Kidney epithelial cell (primary cell): ENCODE results near the gene RPL10. TPM values are rescaled to one million over a fixed set of nuclear protein-coding genes. Genes with fewer than 3 reads are reported as not detected.

Experiments
- DNase-seq: peaks from one replicate; pipeline ENCODE4 v3.0.0-alpha.2; 2010; ENCODE audit warnings: low read depth
- H3K27me3 ChIP-seq: 2 replicates; pipeline ENCODE4 v1.6.0; 2011; ENCODE audit warnings: low read length; ENCODE audit not compliant: control insufficient read depth, insufficient read depth
- H3K36me3 ChIP-seq: 2 replicates; pipeline ENCODE4 v1.5.1; 2011; ENCODE audit warnings: low read length; ENCODE audit not compliant: control insufficient read depth, insufficient read depth
- H3K4me3 ChIP-seq: 2 replicates; pipeline ENCODE4 v1.5.1; 2011; ENCODE audit warnings: low read depth, mild to moderate bottlenecking, control low read depth, low read length
- CTCF ChIP-seq: IDR thresholded peaks from 2 replicates; pipeline ENCODE4 v1.5.1; 2011; ENCODE audit warnings: mild to moderate bottlenecking, moderate library complexity, low read length, control low read depth, inconsistent platforms; ENCODE audit not compliant: insufficient read depth, poor library complexity, severe bottlenecking
- total RNA-seq: library from RNA; depleted of rRNA; stranded (reverse); fragments of >200 nt; gene quantifications from 2 replicates; pipeline ENCODE4 v1.2.3, GENCODE V29; 2015

The RPL10 gene
- total RNA-seq, 1 donor from 2014 or later = 8,307 TPM

DNA sequence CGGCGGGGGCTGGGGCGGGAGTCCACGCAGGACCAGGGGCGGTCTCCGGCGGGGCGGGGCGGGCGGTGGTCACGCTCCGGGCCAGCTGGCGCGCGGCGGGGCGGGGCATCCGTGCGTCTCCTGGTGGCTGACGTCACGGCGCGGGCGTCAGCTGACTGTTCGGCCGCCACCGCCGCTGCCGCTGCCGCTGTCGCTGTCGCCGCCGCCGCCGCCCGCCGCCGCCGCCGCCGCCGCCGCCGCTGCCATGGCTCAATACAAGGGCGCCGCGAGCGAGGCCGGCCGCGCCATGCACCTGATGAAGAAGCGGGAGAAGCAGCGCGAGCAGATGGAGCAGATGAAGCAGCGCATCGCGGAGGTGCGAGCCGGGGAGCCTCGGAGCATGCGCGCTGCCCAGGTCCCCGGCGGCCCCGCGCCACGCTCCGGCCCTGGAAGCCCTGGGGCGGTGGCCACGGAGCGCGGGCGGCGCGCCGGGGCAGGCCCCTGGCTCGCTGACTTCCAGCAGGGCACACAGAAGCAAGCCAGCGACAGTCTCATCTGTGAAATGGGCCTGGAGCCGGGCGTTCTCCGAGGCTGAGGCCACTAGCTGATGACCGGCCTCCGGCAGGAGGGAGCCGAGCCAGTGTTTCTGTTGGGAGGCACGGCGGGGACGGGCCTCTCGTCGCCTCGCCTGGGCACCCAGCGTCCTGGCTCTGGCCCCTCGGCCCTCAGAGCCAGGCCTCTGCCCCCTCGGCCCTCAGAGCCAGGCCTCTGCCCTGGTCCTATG, 46.0 kb downstream of the RPL10 start, which contains the start of gene FAM50A:
Gene FAM50A, plus strand, starts transcription at position 150 of the 763 bp plus-strand sequence. Its CDS starts 95 bp downstream, at position 245.
- Histone ChIP-seq H3K4me3 (peak within 1 kb of the TSS; percentile 57), H3K27me3 (no peaks in the 10 kb centered on the region), H3K36me3 (no peaks in the 10 kb centered on the region)
- TF ChIP-seq CTCF = no peak
- DNase-seq = no peak

- TF ChIP-seq CTCF = no peak
- no peaks in the 10 kb centered on the region for H3K36me3 ChIP-seq
- no peaks in the 10 kb centered on the region for H3K27me3 ChIP-seq
- DNase-seq = no peak
- peak overlapping the region; percentile 57 for H3K4me3 ChIP-seq
These were observed 46.6 kb downstream of the RPL10 start for GRCh38 chrX:154444755-154445246.

GRCh38 chrX:154445776-154446175, 47.6 kb downstream of the RPL10 start:
- no peak for DNase-seq
- H3K27me3 ChIP-seq = no peaks in the 10 kb centered on the region
- TF ChIP-seq CTCF = no peak
- no peak overlapping the region for H3K4me3 ChIP-seq
- no peaks in the 10 kb centered on the region for H3K36me3 ChIP-seq

GRCh38 chrX:154446430-154446829, 48.3 kb downstream of the RPL10 start:
- DNase-seq = no peak
- H3K36me3 ChIP-seq = no peaks in the 10 kb centered on the region

GRCh38 chrX:154448484-154448883, 50.3 kb downstream of the RPL10 start:
- no peak overlapping the region for H3K4me3 ChIP-seq
- no peaks in the 10 kb centered on the region for H3K36me3 ChIP-seq
- DNase-seq = no peak
- H3K27me3 ChIP-seq = no peaks in the 10 kb centered on the region
- TF ChIP-seq CTCF = no peak

More at GRCh38 chrX:154446430-154446829, 48.3 kb downstream of the RPL10 start:
- no peak for TF ChIP-seq CTCF
- Histone ChIP-seq H3K27me3 (no peaks in the 10 kb centered on the region), H3K4me3 (no peak overlapping the region)
